Measurements from ENCODE around the gene NUDT1. TPM values are rescaled to one million over a fixed set of nuclear protein-coding genes. Genes with fewer than 3 reads are reported as not detected.

Gene NUDT1
- total RNA-seq, 1 experiment from 2014 or later, result 117 TPM

- no TSS peak for BruUV-seq (replicated peaks)
- Histone ChIP-seq H3K4me1 (ENCODE audit: insufficient read depth, low read length, poor library complexity, severe bottlenecking) (no peaks in the 10 kb centered on the region), H3K36me3 (ENCODE audit: insufficient read depth, low read length, poor library complexity, severe bottlenecking) (peaks cover 38% of the 10 kb centered on the region), H3K27me3 (replicated peaks; ENCODE audit: insufficient read depth, low read depth, low read length, poor library complexity) (no peaks in the 10 kb centered on the region), H3K9me3 (ENCODE audit: low read depth, low read length, poor library complexity, severe bottlenecking) (no peaks in the 10 kb centered on the region), H3K4me3 (ENCODE audit: low read depth, low read length, poor library complexity, severe bottlenecking) (no peak overlapping the region), H3K27ac (ENCODE audit: low read depth, low read length, poor library complexity, severe bottlenecking) (no peak overlapping the region)
- TF ChIP-seq CTCF (conservative IDR thresholded peaks at IDR 0.05; ENCODE audit: low read depth, low read length), result no peak
- TF ChIP-seq EZH2 (IDR thresholded peaks at IDR 0.05; ENCODE audit: borderline replicate concordance, low read depth, low read length, poor library complexity, severe bottlenecking), result no peak
- POLR2A ChIA-PET (ENCODE audit: low non-redundant PET), result no interaction called here
- intact Hi-C loops (cut with micrococcal nuclease; ENCODE audit: unreplicated experiment), result no loop called here
- CTCF ChIA-PET, result no interaction called here
- DNase-seq (ENCODE audit: low spot score), result no peak
These were observed 17.5 kb upstream of the NUDT1 start for GRCh38 chr7:2224491-2224928.

- no TSS peak for BruUV-seq (replicated peaks)
- Histone ChIP-seq H3K9me3 (ENCODE audit: low read depth, low read length, poor library complexity, severe bottlenecking) (no peaks in the 10 kb centered on the region), H3K4me1 (ENCODE audit: insufficient read depth, low read length, poor library complexity, severe bottlenecking) (no peaks in the 10 kb centered on the region), H3K4me3 (ENCODE audit: low read depth, low read length, poor library complexity, severe bottlenecking) (no peak overlapping the region), H3K36me3 (ENCODE audit: insufficient read depth, low read length, poor library complexity, severe bottlenecking) (peaks cover 40% of the 10 kb centered on the region), H3K27ac (ENCODE audit: low read depth, low read length, poor library complexity, severe bottlenecking) (no peak overlapping the region), H3K27me3 (replicated peaks; ENCODE audit: insufficient read depth, low read depth, low read length, poor library complexity) (no peaks in the 10 kb centered on the region)
- ChIA-PET POLR2A (ENCODE audit: low non-redundant PET) (no interaction called here), CTCF (no interaction called here)
- TF ChIP-seq EZH2 (IDR thresholded peaks at IDR 0.05; ENCODE audit: borderline replicate concordance, low read depth, low read length, poor library complexity, severe bottlenecking), result no peak
- no peak for TF ChIP-seq CTCF (conservative IDR thresholded peaks at IDR 0.05; ENCODE audit: low read depth, low read length)
- intact Hi-C loops (cut with micrococcal nuclease; ENCODE audit: unreplicated experiment), result no loop called here
- no peak for DNase-seq (ENCODE audit: low spot score)
These were observed 17.1 kb upstream of the NUDT1 start for GRCh38 chr7:2224934-2225333.

- H3K36me3 ChIP-seq (ENCODE audit: insufficient read depth, low read length, poor library complexity, severe bottlenecking), result peaks cover 40% of the 10 kb centered on the region
- DNase-seq (ENCODE audit: low spot score), result no peak
- no peak for TF ChIP-seq EZH2 (IDR thresholded peaks at IDR 0.05; ENCODE audit: borderline replicate concordance, low read depth, low read length, poor library complexity, severe bottlenecking)
- no peak for TF ChIP-seq CTCF (conservative IDR thresholded peaks at IDR 0.05; ENCODE audit: low read depth, low read length)
- no peak overlapping the region for H3K4me3 ChIP-seq (ENCODE audit: low read depth, low read length, poor library complexity, severe bottlenecking)
- BruUV-seq (replicated peaks), result no TSS peak
- ChIA-PET CTCF (no interaction called here), POLR2A (ENCODE audit: low non-redundant PET) (no interaction called here)
- no peaks in the 10 kb centered on the region for H3K4me1 ChIP-seq (ENCODE audit: insufficient read depth, low read length, poor library complexity, severe bottlenecking)
- H3K9me3 ChIP-seq (ENCODE audit: low read depth, low read length, poor library complexity, severe bottlenecking), result no peaks in the 10 kb centered on the region
- intact Hi-C loops (cut with micrococcal nuclease; ENCODE audit: unreplicated experiment), result no loop called here
- H3K27me3 ChIP-seq (replicated peaks; ENCODE audit: insufficient read depth, low read depth, low read length, poor library complexity), result no peaks in the 10 kb centered on the region
- H3K27ac ChIP-seq (ENCODE audit: low read depth, low read length, poor library complexity, severe bottlenecking), result no peak overlapping the region
These were observed 16.7 kb upstream of the NUDT1 start for GRCh38 chr7:2225336-2225735.

Measured in A673 (cell line).